BLaER1 treated with 17β-estradiol and CSF1 and Interleukin-3, amounts not matched to agents 10 nM and 100 nM (cell line): ENCODE measurements around the gene OPRL1.
A peak's percentile ranks its signal among the peaks of the same experiment; 100 is the strongest.
"Not testable (repeated sequence)": the region's sequence is repeated elsewhere in the genome, so short reads cannot be mapped to it uniquely, and the experiment has no call there.

Source experiments
- H3K27ac ChIP-seq, 11 experiments: shearing (Covaris generic); formaldehyde crosslinking; 2 replicates each; pipeline ENCODE4 v1.8.1; 2022
- H3K27me3 ChIP-seq, 11 experiments: shearing (Covaris generic); formaldehyde crosslinking; 2 replicates each; pipeline ENCODE4 v1.8.1; 2022
- H3K36me3 ChIP-seq, 11 experiments: shearing (Covaris generic); formaldehyde crosslinking; 2 replicates each; pipeline ENCODE4 v1.8.1; 2022
- H3K4me1 ChIP-seq, 10 experiments: shearing (Covaris generic); formaldehyde crosslinking; 2 replicates each; pipeline ENCODE4 v1.8.1; 2022
- H3K4me2 ChIP-seq, 11 experiments: shearing (Covaris generic); formaldehyde crosslinking; 2 replicates each; pipeline ENCODE4 v1.8.1; 2022
- H3K4me3 ChIP-seq, 10 experiments: shearing (Covaris generic); formaldehyde crosslinking; 2 replicates each; pipeline ENCODE4 v1.8.1; 2022
- H3K9ac ChIP-seq, 11 experiments: shearing (Covaris generic); formaldehyde crosslinking; 2 replicates each; pipeline ENCODE4 v1.8.1; 2022
- H3K9me3 ChIP-seq, 11 experiments: shearing (Covaris generic); formaldehyde crosslinking; replicated peaks in 1 of 11; 2 replicates each; pipeline ENCODE4 v1.8.1; 2022
- H4K20me1 ChIP-seq, 11 experiments: shearing (Covaris generic); formaldehyde crosslinking; 2 replicates each; pipeline ENCODE4 v1.8.1; 2022
- Cebpa-rat ChIP-seq, 11 experiments: shearing (Covaris generic); IDR thresholded peaks; 2 replicates each; pipeline ENCODE4 v1.8.1; 2022

The OPRL1 gene

GRCh38 chr20:64114356-64114971 is 34.6 kb downstream of the OPRL1 start:
- Histone ChIP-seq H3K4me1 (peaks cover 15 to 52% (median 43%) of the 10 kb centered on the region in 10 experiments), H3K9ac (no peak overlapping the region), H4K20me1 (peaks cover 0 to 29% (median 0%) of the 10 kb centered on the region in 11 experiments; a peak in 6 of 22 replicates), H3K27ac (no peak overlapping the region), H3K4me3 (no peak overlapping the region), H3K9me3 (no peaks in the 10 kb centered on the region), H3K27me3 (peaks cover 0 to 7% (median 0%) of the 10 kb centered on the region in 11 experiments; a peak in 3 of 22 replicates), H3K4me2 (peak overlapping the region in 2 of 11 experiments; percentile 89 to 92; a peak in 3 of 22 replicates), H3K36me3 (no peaks in the 10 kb centered on the region)
- no peak for TF ChIP-seq Cebpa-rat (IDR thresholded peaks at IDR 0.05)

GRCh38 chr20:64115171-64115911 is 35.5 kb downstream of the OPRL1 start:
- no peak for TF ChIP-seq Cebpa-rat (IDR thresholded peaks at IDR 0.05)
- no peak overlapping the region for H3K4me2 ChIP-seq
- H3K27me3 ChIP-seq = peaks cover 0 to 7% (median 0%) of the 10 kb centered on the region in 11 experiments; a peak in 3 of 22 replicates
- H4K20me1 ChIP-seq = peaks cover 0 to 29% (median 0%) of the 10 kb centered on the region in 11 experiments; a peak in 5 of 22 replicates
- no peaks in the 10 kb centered on the region for H3K9me3 ChIP-seq
- no peak overlapping the region for H3K9ac ChIP-seq
- no peak overlapping the region for H3K4me3 ChIP-seq
- no peaks in the 10 kb centered on the region for H3K36me3 ChIP-seq
- H3K4me1 ChIP-seq = peaks cover 19 to 52% (median 43%) of the 10 kb centered on the region in 10 experiments
- H3K27ac ChIP-seq = no peak overlapping the region

- H3K9me3 ChIP-seq = no peaks in the 10 kb centered on the region
- no peak for TF ChIP-seq Cebpa-rat (IDR thresholded peaks at IDR 0.05)
- H3K27ac ChIP-seq = no peak overlapping the region
- no peak overlapping the region for H3K4me3 ChIP-seq
- peaks cover 0 to 29% (median 0%) of the 10 kb centered on the region in 11 experiments; a peak in 5 of 22 replicates for H4K20me1 ChIP-seq
- no peaks in the 10 kb centered on the region for H3K36me3 ChIP-seq
- peaks cover 0 to 7% (median 0%) of the 10 kb centered on the region in 11 experiments; a peak in 3 of 22 replicates for H3K27me3 ChIP-seq
- H3K4me1 ChIP-seq = peaks cover 19 to 51% (median 43%) of the 10 kb centered on the region in 10 experiments
- H3K9ac ChIP-seq = no peak overlapping the region
- H3K4me2 ChIP-seq = no peak overlapping the region
These were observed 36.1 kb downstream of the OPRL1 start for GRCh38 chr20:64116016-64116415.

- Histone ChIP-seq H3K9ac (no peak overlapping the region), H3K27ac (no peak overlapping the region), H3K4me3 (no peak overlapping the region), H3K36me3 (no peaks in the 10 kb centered on the region), H3K4me1 (peaks cover 15 to 50% (median 44%) of the 10 kb centered on the region in 10 experiments), H4K20me1 (peaks cover 0 to 25% (median 0%) of the 10 kb centered on the region in 11 experiments; a peak in 5 of 22 replicates), H3K9me3 (no peaks in the 10 kb centered on the region), H3K4me2 (no peak overlapping the region), H3K27me3 (peaks cover 0 to 7% (median 0%) of the 10 kb centered on the region in 11 experiments; a peak in 3 of 22 replicates)
- no peak for TF ChIP-seq Cebpa-rat (IDR thresholded peaks at IDR 0.05)
These were observed 36.9 kb downstream of the OPRL1 start for GRCh38 chr20:64116541-64117431.

- H3K27ac ChIP-seq, H3K4me2 ChIP-seq, H3K4me3 ChIP-seq, H3K9me3 ChIP-seq, H3K9ac ChIP-seq, H3K36me3 ChIP-seq, H3K27me3 ChIP-seq: not testable (repeated sequence)
- H3K4me1 ChIP-seq = peaks cover 9 to 44% (median 38%) of the 10 kb centered on the region in 10 experiments
- H4K20me1 ChIP-seq = peaks cover 0 to 19% (median 0%) of the 10 kb centered on the region in 11 experiments; a peak in 4 of 22 replicates
These were observed 37.5 kb downstream of the OPRL1 start for GRCh38 chr20:64117432-64117777.

- Histone ChIP-seq H3K4me3 (no peak overlapping the region), H3K4me2 (peak overlapping the region in 5 of 11 experiments; percentile 73 to 86 (median 77); a peak in 6 of 22 replicates), H4K20me1 (peaks cover 0 to 7% (median 0%) of the 10 kb centered on the region in 11 experiments; a peak in 2 of 22 replicates), H3K27me3 (peaks cover 0 to 7% (median 0%) of the 10 kb centered on the region in 11 experiments; a peak in 3 of 22 replicates), H3K9ac (0 out of 22 replicates have a peak overlapping the region, but pooled peaks of 2 of the 11 experiments have one; percentile 19 to 36), H3K4me1 (peaks cover 0 to 25% (median 22%) of the 10 kb centered on the region in 10 experiments; a peak in 17 of 20 replicates), H3K9me3 (no peaks in the 10 kb centered on the region), H3K27ac (0 out of 22 replicates have a peak overlapping the region, but pooled peaks of 1 of the 11 experiments have one; percentile 26), H3K36me3 (no peaks in the 10 kb centered on the region)
- no peak for TF ChIP-seq Cebpa-rat (IDR thresholded peaks at IDR 0.05)
These were observed 39.4 kb downstream of the OPRL1 start for GRCh38 chr20:64119301-64119680.

GRCh38 chr20:64119681-64120341 is 39.9 kb downstream of the OPRL1 start:
- H3K36me3 ChIP-seq = no peaks in the 10 kb centered on the region
- peak overlapping the region in 5 of 11 experiments; percentile 4 to 36 (median 26); a peak in 4 of 22 replicates for H3K27ac ChIP-seq
- peaks cover 0 to 7% (median 0%) of the 10 kb centered on the region in 11 experiments; a peak in 2 of 22 replicates for H3K27me3 ChIP-seq
- H3K9me3 ChIP-seq = no peaks in the 10 kb centered on the region
- peak overlapping the region in 8 of 11 experiments; percentile 17 to 55 (median 37); a peak in 6 of 22 replicates for H3K9ac ChIP-seq
- TF ChIP-seq Cebpa-rat (IDR thresholded peaks at IDR 0.05) = no peak
- H3K4me1 ChIP-seq = peaks cover 0 to 25% (median 22%) of the 10 kb centered on the region in 10 experiments; a peak in 17 of 20 replicates
- H3K4me3 ChIP-seq = peak overlapping the region in 8 of 10 experiments; percentile 10 to 56 (median 36); a peak in 7 of 20 replicates
- peaks cover 0 to 7% (median 0%) of the 10 kb centered on the region in 11 experiments; a peak in 2 of 22 replicates for H4K20me1 ChIP-seq
- peak overlapping the region; percentile 70 to 86 (median 78) for H3K4me2 ChIP-seq

- Histone ChIP-seq H3K9ac (peak overlapping the region in 3 of 11 experiments; percentile 6 to 35 (median 32); a peak in 2 of 22 replicates), H3K4me3 (no peak overlapping the region), H3K9me3 (no peaks in the 10 kb centered on the region), H3K4me1 (peaks cover 0 to 25% (median 22%) of the 10 kb centered on the region in 10 experiments; a peak in 17 of 20 replicates), H3K27ac (no peak overlapping the region), H3K4me2 (peak overlapping the region in 6 of 11 experiments; percentile 18 to 86 (median 76); a peak in 10 of 22 replicates), H4K20me1 (peaks cover 0 to 4% (median 0%) of the 10 kb centered on the region in 11 experiments; a peak in 1 of 22 replicates), H3K27me3 (peaks cover 0 to 7% (median 0%) of the 10 kb centered on the region in 11 experiments; a peak in 2 of 22 replicates), H3K36me3 (no peaks in the 10 kb centered on the region)
- TF ChIP-seq Cebpa-rat (IDR thresholded peaks at IDR 0.05) = no peak
These were observed 41.7 kb downstream of the OPRL1 start for GRCh38 chr20:64121586-64121985.

GRCh38 chr20:64122927-64123326 is 43.0 kb downstream of the OPRL1 start:
- H3K9me3 ChIP-seq, H3K9ac ChIP-seq, H4K20me1 ChIP-seq, H3K27ac ChIP-seq, H3K4me3 ChIP-seq, H3K4me2 ChIP-seq, H3K36me3 ChIP-seq, H3K27me3 ChIP-seq: not testable (repeated sequence)
- peaks cover 0 to 25% (median 22%) of the 10 kb centered on the region in 10 experiments; a peak in 17 of 20 replicates for H3K4me1 ChIP-seq

GRCh38 chr20:64123517-64123916 is 43.6 kb downstream of the OPRL1 start:
- H3K9ac ChIP-seq, H3K4me2 ChIP-seq, H3K4me3 ChIP-seq, H4K20me1 ChIP-seq, H3K27ac ChIP-seq, H3K36me3 ChIP-seq, H3K27me3 ChIP-seq, H3K9me3 ChIP-seq: not testable (repeated sequence)
- H3K4me1 ChIP-seq = peaks cover 0 to 25% (median 22%) of the 10 kb centered on the region in 10 experiments; a peak in 17 of 20 replicates
